Calu3 (cell line): ENCODE measurements around the gene H1-8. TPM values are rescaled to one million over a fixed set of nuclear protein-coding genes. Genes with fewer than 3 reads are reported as not detected.

Experiments used
- BruUV-seq: library from RNA; stranded (reverse); fragments of 400-500 nt; replicated peaks from 2 replicates; lab custom pipeline; 2021; lab: Mats Ljungman, UMichigan
- CTCF ChIA-PET: fragments of 300-600 bp; sonication (Branson Sonifier 250); formaldehyde crosslinking; loops from one replicate; lab custom pipeline; 2022; ENCODE audit warnings: antibody characterized with exemption; lab: Charles Lee
- DNase-seq: peaks from one replicate; pipeline ENCODE4 v3.0.0; 2022
- H3K27ac Mint-ChIP-seq: one replicate; pipeline ENCODE4 v1.8.0; 2022; ENCODE audit warnings: mixed read lengths; ENCODE audit not compliant: unreplicated experiment
- H3K27me3 Mint-ChIP-seq: one replicate; pipeline ENCODE4 v1.8.0; 2022; ENCODE audit warnings: mixed read lengths; ENCODE audit not compliant: unreplicated experiment
- H3K36me3 Mint-ChIP-seq: one replicate; pipeline ENCODE4 v1.8.0; 2022; ENCODE audit warnings: mild to moderate bottlenecking, moderate library complexity, mixed read lengths; ENCODE audit not compliant: insufficient read depth, unreplicated experiment
- H3K4me1 Mint-ChIP-seq: one replicate; pipeline ENCODE4 v1.8.0; 2022; ENCODE audit warnings: mild to moderate bottlenecking, low read depth, mixed read lengths; ENCODE audit not compliant: unreplicated experiment
- H3K4me3 Mint-ChIP-seq: one replicate; pipeline ENCODE4 v1.8.0; 2022; ENCODE audit warnings: mild to moderate bottlenecking, low read depth, moderate library complexity, mixed read lengths; ENCODE audit not compliant: unreplicated experiment
- H3K9me3 Mint-ChIP-seq: one replicate; pipeline ENCODE4 v1.8.0; 2022; ENCODE audit warnings: low read depth, mixed read lengths; ENCODE audit not compliant: unreplicated experiment
- intact Hi-C: fragments of 100-400 bp; cut with micrococcal nuclease; formaldehyde crosslinking; loops from one replicate; pipeline ENCODE4 v1.10.0; 2022; ENCODE audit not compliant: unreplicated experiment
- total RNA-seq: library from RNA; stranded (reverse); gene quantifications from 2 replicates; pipeline ENCODE4 v1.2.3, GENCODE V29; 2022
- TF ChIP-seq, protein P1 (sequence below): fragments of 200-600 bp; IDR thresholded peaks from one replicate; pipeline ENCODE4 v1.8.0; 2022; ENCODE audit warnings: antibody characterized with exemption; ENCODE audit not compliant: unreplicated experiment

The H1-8 gene
- total RNA-seq, 1 experiment from 2014 or later = not detected

DNA sequence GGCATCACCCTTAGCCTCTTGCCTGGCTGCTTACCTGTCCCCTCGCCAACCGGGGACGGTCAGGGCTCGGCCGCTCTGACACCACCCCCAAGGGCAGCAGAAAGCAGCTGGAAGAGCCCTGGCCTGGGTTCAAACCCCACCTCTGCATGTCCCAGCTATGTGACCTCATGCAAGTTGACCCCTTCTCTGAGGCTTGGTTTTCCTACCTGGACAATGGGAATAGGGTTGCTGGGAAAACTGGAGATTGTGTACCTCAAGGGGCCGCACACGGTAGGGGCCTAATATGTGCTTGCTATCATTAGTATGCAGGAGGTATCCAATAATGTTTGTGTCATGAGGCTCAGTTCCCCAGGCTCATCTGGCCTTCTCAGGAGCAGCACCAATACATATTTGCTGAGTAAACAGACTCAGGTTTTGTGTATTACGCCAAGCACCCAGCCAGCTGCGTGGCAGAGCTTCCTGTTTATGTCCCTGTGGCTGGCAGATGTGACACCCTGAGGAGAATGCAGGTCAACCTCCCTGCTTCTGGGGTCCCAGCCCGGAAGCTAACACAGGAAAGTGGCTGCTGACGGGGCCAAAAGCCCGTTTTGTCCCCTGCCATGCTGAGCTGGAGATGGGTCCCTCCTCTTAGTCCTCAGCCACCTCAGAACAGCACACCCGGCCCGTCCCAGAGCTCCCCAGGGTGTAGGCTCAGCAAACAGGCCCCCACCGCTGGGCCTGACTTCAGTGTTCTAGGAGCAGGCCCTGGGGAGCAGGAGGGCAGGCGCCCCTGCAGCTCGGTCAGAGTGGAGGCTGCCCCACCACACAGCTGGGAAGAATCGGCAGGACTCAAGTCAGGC lies 33.8 kb downstream of the H1-8 start:
- BruUV-seq = no TSS peak
- CTCF ChIA-PET = interaction anchor here (0.9 kb wide), 1 partner anchor 20 kb away, joined by 3 read pairs; no protein-coding TSS in a partner anchor
- H3K27me3 Mint-ChIP-seq = no peaks in the 10 kb centered on the region
- no peaks in the 10 kb centered on the region for H3K36me3 Mint-ChIP-seq
- H3K4me1 Mint-ChIP-seq = no peaks in the 10 kb centered on the region
- H3K27ac Mint-ChIP-seq = no peak overlapping the region
- DNase-seq = no peak
- intact Hi-C loops = no loop called here
- TF ChIP-seq, protein P1, sequence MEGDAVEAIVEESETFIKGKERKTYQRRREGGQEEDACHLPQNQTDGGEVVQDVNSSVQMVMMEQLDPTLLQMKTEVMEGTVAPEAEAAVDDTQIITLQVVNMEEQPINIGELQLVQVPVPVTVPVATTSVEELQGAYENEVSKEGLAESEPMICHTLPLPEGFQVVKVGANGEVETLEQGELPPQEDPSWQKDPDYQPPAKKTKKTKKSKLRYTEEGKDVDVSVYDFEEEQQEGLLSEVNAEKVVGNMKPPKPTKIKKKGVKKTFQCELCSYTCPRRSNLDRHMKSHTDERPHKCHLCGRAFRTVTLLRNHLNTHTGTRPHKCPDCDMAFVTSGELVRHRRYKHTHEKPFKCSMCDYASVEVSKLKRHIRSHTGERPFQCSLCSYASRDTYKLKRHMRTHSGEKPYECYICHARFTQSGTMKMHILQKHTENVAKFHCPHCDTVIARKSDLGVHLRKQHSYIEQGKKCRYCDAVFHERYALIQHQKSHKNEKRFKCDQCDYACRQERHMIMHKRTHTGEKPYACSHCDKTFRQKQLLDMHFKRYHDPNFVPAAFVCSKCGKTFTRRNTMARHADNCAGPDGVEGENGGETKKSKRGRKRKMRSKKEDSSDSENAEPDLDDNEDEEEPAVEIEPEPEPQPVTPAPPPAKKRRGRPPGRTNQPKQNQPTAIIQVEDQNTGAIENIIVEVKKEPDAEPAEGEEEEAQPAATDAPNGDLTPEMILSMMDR = no peak
- no peak overlapping the region for H3K4me3 Mint-ChIP-seq
- no peaks in the 10 kb centered on the region for H3K9me3 Mint-ChIP-seq

- Mint-ChIP-seq H3K4me1 (no peaks in the 10 kb centered on the region), H3K4me3 (no peak overlapping the region), H3K9me3 (no peaks in the 10 kb centered on the region), H3K36me3 (no peaks in the 10 kb centered on the region), H3K27ac (no peak overlapping the region), H3K27me3 (no peaks in the 10 kb centered on the region)
- DNase-seq = no peak
- TF ChIP-seq, protein P1 = no peak
- BruUV-seq = no TSS peak
- CTCF ChIA-PET = no interaction called here
- intact Hi-C loops = no loop called here
Observed at GRCh38 chr3:129577366-129577765, 34.4 kb downstream of the H1-8 start.

DNA sequence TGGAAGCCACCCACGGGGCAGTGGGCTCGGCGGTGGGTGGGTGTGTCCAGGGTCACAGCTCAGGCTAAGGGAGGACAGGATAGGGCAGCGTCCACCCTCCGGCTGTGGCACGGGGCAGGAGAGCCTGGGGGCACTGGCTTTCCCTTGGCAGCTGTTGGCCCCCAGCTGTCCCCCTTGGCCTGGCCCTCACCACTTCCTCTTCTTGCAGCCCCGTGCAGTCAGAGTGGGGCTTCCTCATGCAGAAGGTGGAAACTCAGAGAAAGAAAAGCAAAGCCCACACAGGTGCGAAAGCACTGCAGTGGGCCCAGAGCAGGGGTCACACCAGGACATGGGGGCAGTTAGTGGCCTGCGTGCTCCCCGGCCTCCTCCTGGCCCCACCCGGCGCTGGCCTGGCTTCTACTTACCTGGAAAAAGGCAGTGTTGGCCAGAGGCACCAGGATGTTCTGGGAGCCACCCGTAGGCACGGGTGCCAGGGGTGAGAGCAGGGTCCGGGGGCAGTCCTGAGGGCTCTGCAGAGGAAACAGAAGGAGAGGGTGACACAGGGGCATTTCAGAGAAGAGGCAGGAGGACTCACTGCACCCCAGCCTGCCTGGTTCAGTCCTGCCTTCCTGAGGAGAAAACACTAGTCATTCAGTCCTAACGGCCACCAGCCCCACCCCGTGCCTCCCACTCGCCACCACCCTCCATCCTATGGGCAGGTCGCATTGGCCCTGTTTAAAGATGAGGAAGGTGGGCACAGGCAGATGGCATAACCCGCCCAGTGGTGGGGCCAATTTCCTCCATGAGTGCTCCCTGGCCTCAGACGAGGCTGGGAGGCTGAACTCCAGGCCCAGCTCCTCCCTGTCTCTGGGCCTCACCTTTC lies 35.2 kb downstream of the H1-8 start:
- CTCF ChIA-PET = no interaction called here
- BruUV-seq = no TSS peak

DNA sequence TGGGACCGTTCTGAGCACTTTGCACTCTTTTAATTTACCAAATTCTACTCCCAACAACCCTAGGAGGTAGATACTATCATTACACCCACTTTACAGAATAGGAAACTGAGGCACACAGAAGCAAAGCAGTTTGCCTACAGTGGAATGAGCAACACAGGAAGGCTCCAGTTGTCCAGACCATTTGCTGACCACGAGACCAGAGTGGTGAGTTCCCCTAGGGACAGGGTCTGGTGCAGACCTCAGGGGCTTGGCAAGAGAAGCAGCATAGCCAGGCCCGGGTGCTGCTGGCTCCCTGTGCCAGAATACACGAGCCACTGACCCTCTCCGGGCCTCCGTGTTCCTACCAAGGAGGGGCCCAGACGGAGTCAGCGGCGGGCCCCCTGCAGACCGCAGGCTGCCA lies 37.0 kb downstream of the H1-8 start:
- no peak for DNase-seq
- no peaks in the 10 kb centered on the region for H3K4me1 Mint-ChIP-seq
- H3K36me3 Mint-ChIP-seq = no peaks in the 10 kb centered on the region
- no peaks in the 10 kb centered on the region for H3K9me3 Mint-ChIP-seq
- intact Hi-C loops = no loop called here
- BruUV-seq = no TSS peak
- H3K4me3 Mint-ChIP-seq = no peak overlapping the region
- no peak overlapping the region for H3K27ac Mint-ChIP-seq
- no peaks in the 10 kb centered on the region for H3K27me3 Mint-ChIP-seq
- TF ChIP-seq, protein P1 = no peak
- CTCF ChIA-PET = interaction anchor here (0.5 kb wide), 1 partner anchor 531 kb away, joined by 8 read pairs; no protein-coding TSS in a partner anchor

More for the DNA sequence above, 35.2 kb downstream of the H1-8 start:
- H3K4me1 Mint-ChIP-seq = no peaks in the 10 kb centered on the region
- no peak for DNase-seq
- no peaks in the 10 kb centered on the region for H3K36me3 Mint-ChIP-seq
- TF ChIP-seq, protein P1 = no peak
- H3K9me3 Mint-ChIP-seq = no peaks in the 10 kb centered on the region
- H3K27me3 Mint-ChIP-seq = no peaks in the 10 kb centered on the region
- no peak overlapping the region for H3K4me3 Mint-ChIP-seq
- H3K27ac Mint-ChIP-seq = no peak overlapping the region
- intact Hi-C loops = no loop called here
